ENCODE results near the gene STON2.

DNA sequence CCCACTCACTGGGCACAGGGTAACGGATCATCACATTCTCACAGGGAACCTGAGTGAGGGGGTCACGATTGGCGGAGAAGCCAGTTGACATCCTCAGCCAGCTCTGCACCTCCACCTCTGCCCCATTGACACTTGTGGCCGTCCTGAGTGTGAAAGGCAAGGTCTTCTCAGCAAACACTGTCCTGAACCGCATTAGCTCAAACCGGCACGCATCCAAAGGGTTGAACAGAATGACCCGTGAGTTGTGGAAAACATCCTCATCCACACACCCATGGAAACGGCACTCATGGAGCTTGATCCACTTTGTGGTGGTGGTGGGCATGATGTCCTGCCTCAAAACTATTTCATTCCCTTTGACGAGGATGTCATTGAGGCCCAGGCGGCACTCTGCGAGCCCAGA lies 123.0 kb downstream of the STON2 start:
- TF ChIP-seq, protein P1, sequence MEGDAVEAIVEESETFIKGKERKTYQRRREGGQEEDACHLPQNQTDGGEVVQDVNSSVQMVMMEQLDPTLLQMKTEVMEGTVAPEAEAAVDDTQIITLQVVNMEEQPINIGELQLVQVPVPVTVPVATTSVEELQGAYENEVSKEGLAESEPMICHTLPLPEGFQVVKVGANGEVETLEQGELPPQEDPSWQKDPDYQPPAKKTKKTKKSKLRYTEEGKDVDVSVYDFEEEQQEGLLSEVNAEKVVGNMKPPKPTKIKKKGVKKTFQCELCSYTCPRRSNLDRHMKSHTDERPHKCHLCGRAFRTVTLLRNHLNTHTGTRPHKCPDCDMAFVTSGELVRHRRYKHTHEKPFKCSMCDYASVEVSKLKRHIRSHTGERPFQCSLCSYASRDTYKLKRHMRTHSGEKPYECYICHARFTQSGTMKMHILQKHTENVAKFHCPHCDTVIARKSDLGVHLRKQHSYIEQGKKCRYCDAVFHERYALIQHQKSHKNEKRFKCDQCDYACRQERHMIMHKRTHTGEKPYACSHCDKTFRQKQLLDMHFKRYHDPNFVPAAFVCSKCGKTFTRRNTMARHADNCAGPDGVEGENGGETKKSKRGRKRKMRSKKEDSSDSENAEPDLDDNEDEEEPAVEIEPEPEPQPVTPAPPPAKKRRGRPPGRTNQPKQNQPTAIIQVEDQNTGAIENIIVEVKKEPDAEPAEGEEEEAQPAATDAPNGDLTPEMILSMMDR (IDR thresholded peaks at IDR 0.05; ENCODE audit: control extremely low read depth in 1 of 3, insufficient read depth in 1 of 3, low read depth in 1 of 3, low read length in 3 of 3), result no peak
- no peak for TF ChIP-seq CHD1 (IDR thresholded peaks at IDR 0.05; ENCODE audit: low read depth, low read length)

Data from H1 (cell line).